Peyer's patch (tissue), 4 donors: ENCODE data around the gene ZBTB47. TPM values are rescaled to one million over a fixed set of nuclear protein-coding genes. Genes with fewer than 3 reads are reported as not detected.

ENCODE experiments used
- DNase-seq, 3 donors: peaks; one replicate each; pipeline ENCODE4 v3.0.0-alpha.2; 2017 to 2019
- H3K27ac ChIP-seq, 4 donors: fragments of 200-600 bp; sonication (generic); one replicate each; pipeline ENCODE4 v1.5.1; 2016 to 2019
- H3K27me3 ChIP-seq, 2 donors: fragments of 200-600 bp; sonication (generic); one replicate each; pipeline ENCODE4 v1.5.1; 2019
- H3K36me3 ChIP-seq, 3 donors: fragments of 200-600 bp; sonication (generic); one replicate each; pipeline ENCODE4 v1.5.1; 2016 to 2019
- H3K4me1 ChIP-seq, 4 donors: fragments of 200-600 bp; sonication (generic); one replicate each; pipeline ENCODE4 v1.5.1; 2016 to 2019
- H3K4me3 ChIP-seq, 4 donors: fragments of 200-600 bp; sonication (generic); 1 replicate in 3 of 4; 2 replicates in 1 of 4; pipeline ENCODE4 v1.5.1; 2016 to 2019; ENCODE audit warnings: mild to moderate bottlenecking in 1 of 4
- H3K9me3 ChIP-seq, 4 donors: fragments of 200-600 bp; sonication (generic); one replicate each; pipeline ENCODE4 v1.5.1; 2016 to 2019; ENCODE audit warnings: mild to moderate bottlenecking in 1 of 4
- POLR2A ChIP-seq, 2 donors: fragments of 450-650 bp; IDR thresholded peaks; one replicate each; pipeline ENCODE4 v1.5.1; 2017; ENCODE audit warnings: antibody characterized with exemption in 2 of 2, mild to moderate bottlenecking in 2 of 2, moderate library complexity in 2 of 2
- total RNA-seq, 4 donors: library from RNA; depleted of rRNA; stranded (reverse); fragments of >200 nt; gene quantifications; one replicate each; pipeline ENCODE4 v1.1.0, GENCODE V29; 2016
- TF ChIP-seq, protein P1 (sequence below), 6 experiments: fragments of 450-650 bp in 4 of 6; fragments of 200-600 bp in 2 of 6; sonication (generic) in 1 of 6; IDR thresholded peaks; one replicate each; pipeline ENCODE4 v1.5.1; 2017 to 2019; ENCODE audit warnings: antibody characterized with exemption in 6 of 6, mild to moderate bottlenecking in 3 of 6, moderate library complexity in 1 of 6

ZBTB47 gene
- total RNA-seq, 4 donors from 2014 or later, result 5.3 to 30.5 (median 14.7) TPM

- DNase-seq, result no peak
- H3K4me3 ChIP-seq, result no peak overlapping the region
- H3K4me1 ChIP-seq, result no peaks in the 10 kb centered on the region
- no peak for TF ChIP-seq POLR2A (IDR thresholded peaks at IDR 0.05)
- TF ChIP-seq, protein P1, sequence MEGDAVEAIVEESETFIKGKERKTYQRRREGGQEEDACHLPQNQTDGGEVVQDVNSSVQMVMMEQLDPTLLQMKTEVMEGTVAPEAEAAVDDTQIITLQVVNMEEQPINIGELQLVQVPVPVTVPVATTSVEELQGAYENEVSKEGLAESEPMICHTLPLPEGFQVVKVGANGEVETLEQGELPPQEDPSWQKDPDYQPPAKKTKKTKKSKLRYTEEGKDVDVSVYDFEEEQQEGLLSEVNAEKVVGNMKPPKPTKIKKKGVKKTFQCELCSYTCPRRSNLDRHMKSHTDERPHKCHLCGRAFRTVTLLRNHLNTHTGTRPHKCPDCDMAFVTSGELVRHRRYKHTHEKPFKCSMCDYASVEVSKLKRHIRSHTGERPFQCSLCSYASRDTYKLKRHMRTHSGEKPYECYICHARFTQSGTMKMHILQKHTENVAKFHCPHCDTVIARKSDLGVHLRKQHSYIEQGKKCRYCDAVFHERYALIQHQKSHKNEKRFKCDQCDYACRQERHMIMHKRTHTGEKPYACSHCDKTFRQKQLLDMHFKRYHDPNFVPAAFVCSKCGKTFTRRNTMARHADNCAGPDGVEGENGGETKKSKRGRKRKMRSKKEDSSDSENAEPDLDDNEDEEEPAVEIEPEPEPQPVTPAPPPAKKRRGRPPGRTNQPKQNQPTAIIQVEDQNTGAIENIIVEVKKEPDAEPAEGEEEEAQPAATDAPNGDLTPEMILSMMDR (IDR thresholded peaks at IDR 0.05), result no peak
- H3K9me3 ChIP-seq, result no peaks in the 10 kb centered on the region
- peaks cover 0 to 97% (median 0%) of the 10 kb centered on the region in 3 donors for H3K36me3 ChIP-seq
- no peaks in the 10 kb centered on the region for H3K27me3 ChIP-seq
- no peak overlapping the region for H3K27ac ChIP-seq
Observed at GRCh38 chr3:42637001-42637400, 16.5 kb upstream of the ZBTB47 start.

GRCh38 chr3:42638339-42638842, 15.1 kb upstream of the ZBTB47 start:
- H3K9me3 ChIP-seq, result no peaks in the 10 kb centered on the region
- H3K27ac ChIP-seq, result peak overlapping the region; percentile 5 to 27 (median 14)
- DNase-seq, result no peak
- no peaks in the 10 kb centered on the region for H3K27me3 ChIP-seq
- peaks cover 0 to 95% (median 0%) of the 10 kb centered on the region in 3 donors for H3K36me3 ChIP-seq
- H3K4me3 ChIP-seq, result no peak overlapping the region
- TF ChIP-seq, protein P1 (IDR thresholded peaks at IDR 0.05), result no peak
- TF ChIP-seq POLR2A (IDR thresholded peaks at IDR 0.05), result no peak
- H3K4me1 ChIP-seq, result no peaks in the 10 kb centered on the region

DNA sequence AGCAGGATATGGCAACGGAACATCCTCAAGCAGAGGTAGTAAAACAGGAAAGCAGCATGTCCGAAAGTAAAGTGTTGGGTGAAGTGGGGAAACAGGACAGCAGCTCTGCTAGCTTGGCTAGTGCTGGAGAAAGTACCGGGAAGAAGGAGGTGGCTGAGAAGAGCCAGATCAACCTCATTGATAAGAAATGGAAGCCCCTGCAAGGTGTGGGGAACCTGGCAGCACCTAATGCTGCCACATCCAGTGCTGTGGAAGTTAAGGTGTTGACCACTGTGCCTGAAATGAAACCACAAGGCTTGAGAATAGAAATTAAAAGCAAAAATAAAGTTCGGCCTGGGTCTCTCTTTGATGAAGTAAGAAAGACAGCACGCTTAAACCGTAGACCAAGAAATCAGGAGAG, 14.3 kb upstream of the ZBTB47 start:
- Histone ChIP-seq H3K27me3 (no peaks in the 10 kb centered on the region), H3K9me3 (no peaks in the 10 kb centered on the region), H3K27ac (peak overlapping the region in 3 of 4 donors; percentile 5 to 53 (median 5)), H3K36me3 (peaks cover 0 to 95% (median 0%) of the 10 kb centered on the region in 3 donors), H3K4me1 (no peaks in the 10 kb centered on the region), H3K4me3 (no peak overlapping the region)
- TF ChIP-seq, protein P1 (IDR thresholded peaks at IDR 0.05), result no peak
- no peak for TF ChIP-seq POLR2A (IDR thresholded peaks at IDR 0.05)
- no peak for DNase-seq

DNA sequence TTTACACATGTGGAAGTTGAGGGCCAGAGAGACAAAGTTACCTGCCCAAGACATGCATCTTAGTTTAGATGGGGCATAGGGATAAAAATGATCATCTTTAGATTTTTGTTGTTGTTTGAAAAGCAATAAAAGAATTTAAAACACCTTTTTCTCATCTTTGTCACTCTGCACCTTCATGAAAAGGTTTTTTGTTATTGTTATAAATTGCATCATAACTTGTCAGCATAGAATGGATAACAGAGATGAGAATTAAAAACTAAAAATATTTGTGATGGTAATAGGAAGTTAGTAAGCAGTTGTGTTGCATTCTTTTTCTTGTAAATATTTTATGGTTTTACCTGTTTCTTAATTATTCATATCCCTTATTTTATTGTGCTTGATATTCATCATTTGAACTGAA, 13.4 kb upstream of the ZBTB47 start:
- no peak for DNase-seq
- Histone ChIP-seq H3K27me3 (no peaks in the 10 kb centered on the region), H3K4me1 (no peaks in the 10 kb centered on the region), H3K36me3 (peaks cover 0 to 96% (median 0%) of the 10 kb centered on the region in 3 donors), H3K27ac (no peak overlapping the region), H3K9me3 (no peaks in the 10 kb centered on the region), H3K4me3 (no peak overlapping the region)
- TF ChIP-seq, protein P1 (IDR thresholded peaks at IDR 0.05), result no peak
- no peak for TF ChIP-seq POLR2A (IDR thresholded peaks at IDR 0.05)

DNA sequence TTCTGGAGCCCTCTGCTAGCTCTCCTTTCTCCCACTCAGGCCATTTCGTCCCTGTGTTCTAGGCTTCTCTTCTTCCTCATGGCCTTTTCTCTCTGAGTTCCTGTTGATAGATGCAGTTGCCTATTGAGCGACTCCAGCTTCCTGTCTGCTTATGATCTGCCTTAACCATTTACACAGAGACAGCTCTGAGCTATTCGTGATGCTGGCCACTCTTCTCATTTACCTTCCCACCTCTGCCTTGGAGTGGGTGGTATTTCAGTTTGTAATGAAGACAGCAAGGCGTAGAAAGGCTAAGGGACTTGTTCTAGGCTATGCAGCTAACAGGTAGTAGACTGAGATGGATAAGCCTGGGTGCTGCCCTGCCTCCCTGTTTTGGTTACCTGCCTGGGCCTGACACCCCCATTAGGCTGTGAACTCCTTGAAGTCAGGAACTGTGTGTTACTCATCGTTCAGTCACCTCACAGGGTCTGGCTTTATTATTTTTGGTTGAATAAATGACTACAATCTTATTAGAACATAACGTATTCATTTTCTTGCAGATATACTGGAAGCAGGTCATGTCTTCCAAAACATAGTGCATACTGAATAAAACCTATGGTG, 12.6 kb upstream of the ZBTB47 start:
- H3K4me3 ChIP-seq, result no peak overlapping the region
- peaks cover 0 to 96% (median 0%) of the 10 kb centered on the region in 3 donors for H3K36me3 ChIP-seq
- TF ChIP-seq, protein P1 (IDR thresholded peaks at IDR 0.05), result no peak
- no peak for TF ChIP-seq POLR2A (IDR thresholded peaks at IDR 0.05)
- H3K4me1 ChIP-seq, result no peaks in the 10 kb centered on the region
- H3K27me3 ChIP-seq, result no peaks in the 10 kb centered on the region
- H3K27ac ChIP-seq, result no peak overlapping the region
- H3K9me3 ChIP-seq, result no peaks in the 10 kb centered on the region
- DNase-seq, result no peak
